Cardiac muscle cell (in vitro differentiated cells and primary cell): ENCODE measurements around the gene TBC1D9. TPM values are rescaled to one million over a fixed set of nuclear protein-coding genes. Genes with fewer than 3 reads are reported as not detected.

Source experiments
- DNase-seq, 2 donors: peaks; one replicate each; pipeline versions ENCODE4 v3.0.0 to v3.0.0-alpha.2; 2010 to 2017; ENCODE audit warnings: low read depth in 1 of 2, low spot score in 1 of 2
- H3K27ac ChIP-seq: fragments of 200-600 bp; sonication (generic); 2 replicates; pipeline ENCODE4 v1.5.1; 2016
- H3K27me3 ChIP-seq: fragments of 200-600 bp; sonication (generic); 2 replicates; pipeline ENCODE4 v1.6.0; 2016; ENCODE audit warnings: control low read depth
- H3K36me3 ChIP-seq: fragments of 200-600 bp; sonication (generic); 2 replicates; pipeline ENCODE4 v1.5.1; 2016; ENCODE audit warnings: control low read depth
- H3K4me1 ChIP-seq: fragments of 200-600 bp; sonication (generic); 2 replicates; pipeline ENCODE4 v1.8.1; 2017; ENCODE audit warnings: low read depth, mild to moderate bottlenecking, mixed run types
- H3K4me3 ChIP-seq: fragments of 200-600 bp; sonication (generic); 2 replicates; pipeline ENCODE4 v1.5.1; 2016; ENCODE audit warnings: mild to moderate bottlenecking
- H3K9me3 ChIP-seq: fragments of 200-600 bp; sonication (generic); 2 replicates; pipeline ENCODE4 v1.5.1; 2017; ENCODE audit warnings: low read depth, mild to moderate bottlenecking, control low read depth
- polyA plus RNA-seq: library from polyadenylated mRNA; unstranded; fragments of >200 nt; fragmentation: Nextera tagmentation; extraction: Ambion mirVana; gene quantifications from 2 replicates; pipeline ENCODE4 v1.2.1, GENCODE V29; 2016
- total RNA-seq: library from RNA; depleted of rRNA; stranded (reverse); fragments of >200 nt; gene quantifications from 2 replicates; pipeline ENCODE4 v1.2.3, GENCODE V29; 2016
- TF ChIP-seq, protein P1 (sequence below): IDR thresholded peaks from 2 replicates; pipeline ENCODE4 v1.5.1; 2012; ENCODE audit warnings: low read depth, mild to moderate bottlenecking, low read length

The TBC1D9 gene
- total and polyA plus RNA-seq, 2 experiments from 2014 or later = 3.4 to 5.2 TPM

DNA sequence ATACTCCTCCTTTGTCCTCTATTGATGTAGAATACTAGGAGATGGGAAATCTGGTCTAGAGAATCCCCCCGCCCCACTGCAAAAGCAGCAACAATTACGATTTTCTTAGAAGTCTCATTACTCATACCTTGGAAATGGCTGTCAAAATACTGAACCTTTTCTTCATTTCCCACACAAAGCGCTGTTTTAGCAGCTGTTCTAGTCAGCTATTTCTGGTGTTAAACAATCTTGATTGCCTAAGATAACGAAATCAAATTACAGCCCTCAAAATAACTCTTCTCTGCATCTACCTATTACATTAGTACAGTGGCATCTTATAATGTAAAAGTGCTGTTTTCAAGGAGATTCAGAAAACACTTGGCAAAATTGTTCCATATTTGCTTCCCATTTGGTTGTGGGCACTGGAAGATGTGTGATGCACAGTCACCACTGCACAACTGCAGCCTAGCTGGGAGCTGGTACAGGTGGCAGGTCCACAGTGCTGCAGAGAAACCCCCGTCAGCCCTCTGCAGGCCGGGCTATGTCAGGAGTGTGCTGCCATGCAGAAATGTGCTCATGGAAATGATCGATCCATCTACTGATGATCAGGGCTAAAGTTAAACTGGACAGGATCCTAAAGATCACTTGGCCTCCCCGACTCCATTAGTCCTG lies 50.4 kb downstream of the TBC1D9 start:
- no peaks in the 10 kb centered on the region for H3K27me3 ChIP-seq
- no peaks in the 10 kb centered on the region for H3K4me1 ChIP-seq
- no peak for DNase-seq
- no peak overlapping the region for H3K27ac ChIP-seq
- H3K9me3 ChIP-seq = no peaks in the 10 kb centered on the region
- TF ChIP-seq, protein P1, sequence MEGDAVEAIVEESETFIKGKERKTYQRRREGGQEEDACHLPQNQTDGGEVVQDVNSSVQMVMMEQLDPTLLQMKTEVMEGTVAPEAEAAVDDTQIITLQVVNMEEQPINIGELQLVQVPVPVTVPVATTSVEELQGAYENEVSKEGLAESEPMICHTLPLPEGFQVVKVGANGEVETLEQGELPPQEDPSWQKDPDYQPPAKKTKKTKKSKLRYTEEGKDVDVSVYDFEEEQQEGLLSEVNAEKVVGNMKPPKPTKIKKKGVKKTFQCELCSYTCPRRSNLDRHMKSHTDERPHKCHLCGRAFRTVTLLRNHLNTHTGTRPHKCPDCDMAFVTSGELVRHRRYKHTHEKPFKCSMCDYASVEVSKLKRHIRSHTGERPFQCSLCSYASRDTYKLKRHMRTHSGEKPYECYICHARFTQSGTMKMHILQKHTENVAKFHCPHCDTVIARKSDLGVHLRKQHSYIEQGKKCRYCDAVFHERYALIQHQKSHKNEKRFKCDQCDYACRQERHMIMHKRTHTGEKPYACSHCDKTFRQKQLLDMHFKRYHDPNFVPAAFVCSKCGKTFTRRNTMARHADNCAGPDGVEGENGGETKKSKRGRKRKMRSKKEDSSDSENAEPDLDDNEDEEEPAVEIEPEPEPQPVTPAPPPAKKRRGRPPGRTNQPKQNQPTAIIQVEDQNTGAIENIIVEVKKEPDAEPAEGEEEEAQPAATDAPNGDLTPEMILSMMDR = no peak
- no peak overlapping the region for H3K4me3 ChIP-seq
- no peaks in the 10 kb centered on the region for H3K36me3 ChIP-seq

DNA sequence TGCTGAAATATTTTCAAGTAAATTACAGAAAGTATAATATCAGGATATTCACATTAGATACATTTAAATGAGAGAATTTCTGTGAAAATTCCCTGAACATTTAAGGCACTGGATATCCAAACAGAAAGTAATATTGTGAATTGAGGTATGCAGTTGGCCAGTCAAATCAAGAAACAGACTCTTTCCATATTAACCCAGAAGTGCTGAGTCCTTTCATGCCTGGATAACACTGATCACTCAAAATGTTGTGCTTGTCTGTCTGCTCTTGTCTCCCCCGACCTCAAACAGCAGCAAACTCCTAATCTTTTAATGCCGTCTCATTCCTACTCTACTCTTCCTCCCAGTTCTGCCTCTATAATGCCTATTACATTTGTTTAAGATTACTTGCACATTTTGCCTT lies 51.2 kb downstream of the TBC1D9 start:
- H3K4me3 ChIP-seq = no peak overlapping the region
- H3K27ac ChIP-seq = no peak overlapping the region
- no peaks in the 10 kb centered on the region for H3K36me3 ChIP-seq
- H3K27me3 ChIP-seq = no peaks in the 10 kb centered on the region
- TF ChIP-seq, protein P1 = no peak
- no peaks in the 10 kb centered on the region for H3K9me3 ChIP-seq
- no peak for DNase-seq
- no peaks in the 10 kb centered on the region for H3K4me1 ChIP-seq

DNA sequence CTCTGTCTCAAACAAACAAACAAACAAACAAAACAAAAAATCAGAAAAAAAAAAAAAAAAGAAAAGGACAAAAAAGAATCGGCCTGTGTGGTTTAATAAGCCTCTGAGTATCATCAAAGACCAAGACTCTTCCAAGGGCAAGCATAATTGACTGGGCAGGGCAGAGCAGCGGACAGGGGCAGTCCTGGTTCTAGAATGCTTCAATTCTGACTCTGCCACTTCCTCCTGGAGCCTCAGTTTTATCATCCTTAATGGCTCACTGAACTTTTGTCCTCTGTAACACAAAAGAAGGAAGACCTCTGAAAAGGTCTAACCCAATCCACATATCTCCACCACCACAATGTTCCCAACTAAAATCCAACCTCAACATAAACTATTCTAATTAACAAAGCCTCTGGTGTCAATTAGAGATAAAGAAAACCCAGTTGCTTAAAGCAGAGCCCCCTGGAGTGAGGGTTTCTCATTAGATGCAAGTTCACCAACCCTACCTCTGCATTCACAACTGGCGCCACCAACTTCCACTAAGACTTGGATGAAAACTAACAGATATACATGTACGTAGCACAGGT lies 51.7 kb downstream of the TBC1D9 start:
- no peak overlapping the region for H3K4me3 ChIP-seq
- no peaks in the 10 kb centered on the region for H3K9me3 ChIP-seq
- no peaks in the 10 kb centered on the region for H3K27me3 ChIP-seq
- H3K27ac ChIP-seq = no peak overlapping the region
- H3K4me1 ChIP-seq = no peaks in the 10 kb centered on the region
- no peak for DNase-seq
- no peaks in the 10 kb centered on the region for H3K36me3 ChIP-seq
- TF ChIP-seq, protein P1 = no peak

DNA sequence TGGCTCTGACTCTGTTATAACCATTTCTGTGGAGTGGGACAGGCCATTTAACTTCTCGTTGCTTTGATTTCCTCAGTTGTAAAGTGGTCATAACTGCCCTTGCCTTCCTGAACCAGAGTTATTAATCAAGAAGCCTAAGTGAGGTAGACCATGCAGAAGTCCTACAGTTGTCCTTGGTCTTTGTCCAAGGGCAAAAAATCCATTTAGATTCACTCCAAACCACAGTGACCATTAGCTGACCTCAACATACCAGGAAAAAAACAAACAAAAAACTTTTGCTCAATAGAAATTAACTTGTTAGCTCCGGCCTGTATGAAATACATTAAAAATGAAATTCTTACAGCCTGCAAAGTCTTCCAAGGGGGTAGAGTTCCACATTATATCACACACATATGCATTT lies 52.7 kb downstream of the TBC1D9 start:
- Histone ChIP-seq H3K36me3 (no peaks in the 10 kb centered on the region), H3K4me1 (no peaks in the 10 kb centered on the region), H3K9me3 (no peaks in the 10 kb centered on the region), H3K27ac (no peak overlapping the region), H3K27me3 (no peaks in the 10 kb centered on the region), H3K4me3 (no peak overlapping the region)
- TF ChIP-seq, protein P1 = no peak
- peak in 1 of 2 donors; percentile 48 for DNase-seq

DNA sequence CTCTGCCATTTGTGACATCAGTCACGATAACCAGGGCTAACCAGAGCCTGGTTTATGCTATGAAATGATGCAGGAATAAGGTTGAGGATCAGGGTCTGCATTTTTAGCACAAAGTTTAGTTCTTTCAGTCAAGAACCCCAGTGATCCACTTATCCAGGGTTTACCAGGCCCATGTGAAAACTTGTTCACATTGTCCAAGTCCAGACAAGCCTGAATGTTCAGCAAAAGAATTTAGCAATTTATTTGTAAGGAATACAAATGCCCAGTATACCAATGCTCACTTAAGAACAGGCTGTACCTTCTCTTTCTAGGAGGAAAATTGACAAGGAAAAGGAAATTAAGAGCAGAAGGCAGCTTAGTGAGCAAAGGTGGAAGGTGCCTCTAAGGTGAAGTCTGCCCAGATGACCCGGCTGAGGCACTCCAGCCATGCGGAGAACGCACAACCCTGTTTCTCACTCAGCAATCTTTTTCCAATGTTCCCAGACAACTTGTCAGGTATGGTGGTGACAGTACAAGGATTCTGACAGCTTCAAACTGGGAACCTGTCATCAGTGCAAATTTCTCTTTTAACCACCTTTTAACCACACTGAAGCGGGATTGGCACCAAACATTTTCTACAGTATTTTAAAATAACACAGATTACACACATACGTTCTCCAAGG lies 54.0 kb downstream of the TBC1D9 start:
- Histone ChIP-seq H3K27ac (no peak overlapping the region), H3K36me3 (no peaks in the 10 kb centered on the region), H3K27me3 (no peaks in the 10 kb centered on the region), H3K9me3 (no peaks in the 10 kb centered on the region), H3K4me3 (no peak overlapping the region), H3K4me1 (no peaks in the 10 kb centered on the region)
- TF ChIP-seq, protein P1 = no peak
- DNase-seq = no peak
